Ectodermal cell (in vitro differentiated cells): ENCODE data around the gene CCBE1.

ENCODE experiments used
- H3K27ac ChIP-seq: 2 replicates; pipeline ENCODE4 v1.7.0; 2013; ENCODE audit warnings: mild to moderate bottlenecking, low read depth, low read length; ENCODE audit not compliant: insufficient read depth, poor library complexity, severe bottlenecking
- H3K27me3 ChIP-seq: 2 replicates; pipeline ENCODE4 v1.7.0; 2013; ENCODE audit warnings: mild to moderate bottlenecking, low read length; ENCODE audit not compliant: insufficient read depth, control insufficient read depth, poor library complexity, severe bottlenecking
- H3K36me3 ChIP-seq: one replicate; pipeline ENCODE4 v1.7.0; 2013; ENCODE audit warnings: low read length; ENCODE audit not compliant: control insufficient read depth, insufficient read depth
- H3K4me1 ChIP-seq: one replicate; pipeline ENCODE4 v1.7.0; 2013; ENCODE audit warnings: low read length; ENCODE audit not compliant: control insufficient read depth, insufficient read depth
- H3K4me3 ChIP-seq: 2 replicates; pipeline ENCODE4 v1.7.0; 2013; ENCODE audit warnings: low read depth, low read length, control low read depth; ENCODE audit not compliant: insufficient read depth
- H3K9me3 ChIP-seq: 2 replicates; pipeline ENCODE4 v1.7.0; 2013; ENCODE audit warnings: mild to moderate bottlenecking, low read length, moderate library complexity; ENCODE audit not compliant: control insufficient read depth
- WGBS, 2 experiments: methylation state at CpG; one replicate each; pipeline ENCODE4 v1.1.7; 2013; ENCODE audit warnings: missing lambda C conversion rate in 2 of 2; 5-methylcytosine and 5-hydroxymethylcytosine counted together

Gene CCBE1

DNA sequence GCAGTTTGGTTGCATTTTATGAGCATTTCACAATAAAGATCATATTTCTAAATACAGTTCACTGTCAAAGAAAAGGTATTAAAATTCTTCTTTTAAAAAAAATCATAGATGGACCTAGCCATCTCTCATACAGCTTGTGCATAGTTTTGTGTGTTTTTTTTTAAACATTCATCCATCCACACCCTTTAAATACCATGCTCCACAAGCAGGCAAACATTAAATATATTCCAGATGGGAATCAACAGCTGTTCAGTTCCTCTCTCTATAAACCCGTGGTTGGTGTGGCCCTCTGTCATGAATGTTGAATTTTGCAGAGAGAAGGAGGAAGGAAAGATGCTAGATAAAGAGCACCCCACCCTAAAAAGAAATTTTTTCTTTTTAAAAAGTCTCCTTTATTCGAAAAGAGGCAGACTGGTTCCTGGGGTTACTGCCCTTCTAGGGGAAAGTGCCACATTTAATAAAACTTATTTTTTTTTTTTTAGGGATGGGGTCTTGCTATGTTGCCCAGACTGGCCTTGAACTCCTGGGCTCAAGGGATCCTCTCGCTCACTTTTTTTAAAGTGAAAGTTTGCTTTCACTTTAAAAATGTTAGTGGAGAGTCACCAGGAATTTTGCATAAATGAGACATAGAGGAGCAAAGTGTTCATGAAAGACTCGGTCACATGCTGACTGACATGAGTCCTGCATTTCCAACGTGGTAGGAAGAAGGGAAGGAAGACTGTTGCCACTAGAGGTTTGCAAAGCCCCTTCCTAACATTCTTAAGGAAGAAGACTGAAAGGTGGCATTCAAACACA is 264.2 kb downstream of the CCBE1 start:
- H3K27me3 ChIP-seq = no peaks in the 10 kb centered on the region
- 75 to 84% methylated on average over 3 to 5 of the region's 5 CpGs for WGBS, 2 experiments

GRCh38 chr18:59431131-59431530 is 266.1 kb downstream of the CCBE1 start:
- Histone ChIP-seq H3K9me3 (no peaks in the 10 kb centered on the region), H3K36me3 (no peaks in the 10 kb centered on the region), H3K27ac (no peak overlapping the region), H3K4me1 (no peaks in the 10 kb centered on the region), H3K4me3 (no peak overlapping the region), H3K27me3 (no peaks in the 10 kb centered on the region)
- WGBS, 2 experiments = 86 to 100% methylated on average over 1 of the region's 1 CpG

More for the DNA sequence above, 264.2 kb downstream of the CCBE1 start:
- H3K36me3 ChIP-seq = no peaks in the 10 kb centered on the region
- H3K4me1 ChIP-seq = no peaks in the 10 kb centered on the region
- H3K9me3 ChIP-seq = no peaks in the 10 kb centered on the region
- H3K27ac ChIP-seq = no peak overlapping the region
- H3K4me3 ChIP-seq = no peak overlapping the region

- Histone ChIP-seq H3K4me1 (no peaks in the 10 kb centered on the region), H3K4me3 (no peak overlapping the region), H3K9me3 (no peaks in the 10 kb centered on the region), H3K27ac (no peak overlapping the region), H3K27me3 (no peaks in the 10 kb centered on the region), H3K36me3 (no peaks in the 10 kb centered on the region)
- 95% methylated on average over 7 of the region's 7 CpGs for WGBS, 2 experiments
Measured at GRCh38 chr18:59429608-59430007, 267.6 kb downstream of the CCBE1 start.

- no peaks in the 10 kb centered on the region for H3K36me3 ChIP-seq
Measured at GRCh38 chr18:59428018-59428417, 269.2 kb downstream of the CCBE1 start.

DNA sequence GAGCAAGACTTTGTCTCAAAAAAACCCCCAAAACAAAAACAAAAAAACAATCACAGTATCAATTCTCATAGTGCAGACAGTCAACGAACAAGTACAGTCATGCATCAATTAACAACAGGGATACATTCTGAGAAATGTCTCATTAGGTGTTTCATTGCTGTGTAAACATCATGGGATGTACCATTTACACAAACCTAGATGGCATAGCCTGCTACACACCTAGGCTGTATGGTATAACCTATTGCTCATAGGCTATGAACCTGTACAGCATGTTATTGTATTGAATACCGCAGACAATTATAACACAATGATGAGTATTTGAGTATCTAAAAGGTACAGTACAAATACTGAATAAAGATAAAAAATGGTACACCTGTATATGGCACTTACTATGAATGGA is 270.4 kb downstream of the CCBE1 start:
- 86 to 97% methylated on average over 2 of the region's 2 CpGs for WGBS, 2 experiments
- Histone ChIP-seq H3K36me3 (no peaks in the 10 kb centered on the region), H3K4me1 (no peaks in the 10 kb centered on the region), H3K27ac (no peak overlapping the region), H3K4me3 (no peak overlapping the region), H3K27me3 (no peaks in the 10 kb centered on the region), H3K9me3 (no peaks in the 10 kb centered on the region)

More at GRCh38 chr18:59428018-59428417, 269.2 kb downstream of the CCBE1 start:
- Histone ChIP-seq H3K27ac (no peak overlapping the region), H3K9me3 (no peaks in the 10 kb centered on the region), H3K4me3 (no peak overlapping the region), H3K27me3 (no peaks in the 10 kb centered on the region), H3K4me1 (no peaks in the 10 kb centered on the region)
- 95 to 100% methylated on average over 1 of the region's 1 CpG for WGBS, 2 experiments

GRCh38 chr18:59423259-59423658 is 274.0 kb downstream of the CCBE1 start:
- WGBS, 2 experiments = 75 to 79% methylated on average over 2 of the region's 2 CpGs
- Histone ChIP-seq H3K4me1 (no peaks in the 10 kb centered on the region), H3K27ac (no peak overlapping the region), H3K4me3 (no peak overlapping the region), H3K27me3 (no peaks in the 10 kb centered on the region), H3K9me3 (no peaks in the 10 kb centered on the region), H3K36me3 (no peaks in the 10 kb centered on the region)

DNA sequence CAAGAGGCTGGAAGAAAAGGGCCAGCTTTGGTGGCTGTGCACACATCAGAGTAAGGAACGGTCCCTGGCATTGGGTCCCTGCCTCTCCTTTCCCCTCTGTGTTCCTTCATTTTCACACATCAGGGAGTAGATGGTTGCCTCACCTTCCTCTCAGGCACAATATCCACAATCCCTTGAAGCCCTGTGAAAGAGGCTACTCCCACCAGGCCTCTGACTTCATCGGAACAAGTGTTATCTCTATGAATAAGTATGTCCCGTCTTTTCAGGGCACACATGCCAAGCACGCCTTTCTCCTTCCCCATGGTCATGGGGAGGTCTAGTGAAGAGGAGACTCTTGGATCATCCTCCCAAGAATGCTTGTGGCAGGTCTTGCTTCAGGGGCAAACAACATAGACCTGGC is 277.0 kb downstream of the CCBE1 start:
- 89 to 96% methylated on average over 4 of the region's 4 CpGs for WGBS, 2 experiments
- Histone ChIP-seq H3K4me3 (no peak overlapping the region), H3K36me3 (no peaks in the 10 kb centered on the region), H3K9me3 (no peaks in the 10 kb centered on the region), H3K27ac (no peak overlapping the region), H3K27me3 (no peaks in the 10 kb centered on the region), H3K4me1 (no peaks in the 10 kb centered on the region)

GRCh38 chr18:59419386-59419785 is 277.8 kb downstream of the CCBE1 start:
- no peaks in the 10 kb centered on the region for H3K27me3 ChIP-seq
- no peak overlapping the region for H3K27ac ChIP-seq
- H3K4me3 ChIP-seq = no peak overlapping the region
- WGBS, 2 experiments = 68 to 72% methylated on average over 4 of the region's 4 CpGs
- no peaks in the 10 kb centered on the region for H3K36me3 ChIP-seq
- no peaks in the 10 kb centered on the region for H3K4me1 ChIP-seq
- H3K9me3 ChIP-seq = no peaks in the 10 kb centered on the region

- Histone ChIP-seq H3K27me3 (no peaks in the 10 kb centered on the region), H3K4me3 (no peak overlapping the region), H3K27ac (no peak overlapping the region), H3K4me1 (no peaks in the 10 kb centered on the region), H3K36me3 (no peaks in the 10 kb centered on the region), H3K9me3 (no peaks in the 10 kb centered on the region)
- 95 to 100% methylated on average over 1 of the region's 1 CpG for WGBS, 2 experiments
Measured at GRCh38 chr18:59416818-59417217, 280.4 kb downstream of the CCBE1 start.

DNA sequence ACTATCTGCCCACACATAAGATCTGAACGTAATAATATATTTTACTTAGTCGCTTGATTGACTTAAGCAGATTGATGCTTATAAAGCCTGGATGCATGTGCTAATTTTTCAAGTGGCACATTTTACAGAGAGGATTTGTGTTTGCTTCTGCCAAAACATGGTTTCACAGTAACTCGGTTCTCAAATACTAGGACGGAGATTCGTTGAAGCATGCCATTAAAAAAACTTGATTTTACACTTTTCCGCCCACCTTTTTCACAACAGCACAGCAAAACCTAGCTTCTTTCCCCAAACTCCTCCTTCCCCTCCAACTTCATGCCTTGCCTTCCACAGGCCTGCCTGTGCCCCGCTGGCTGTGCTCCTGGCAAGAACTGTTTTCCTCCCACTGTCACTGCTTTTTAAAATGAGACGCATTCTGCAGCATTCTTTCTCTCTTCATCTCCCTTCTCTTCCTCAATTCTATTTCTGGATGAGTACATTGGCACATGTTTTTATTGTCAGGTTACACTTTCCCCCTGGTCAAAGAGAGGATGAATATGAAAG is 283.0 kb downstream of the CCBE1 start:
- Histone ChIP-seq H3K4me3 (no peak overlapping the region), H3K4me1 (no peaks in the 10 kb centered on the region), H3K9me3 (no peaks in the 10 kb centered on the region), H3K36me3 (no peaks in the 10 kb centered on the region), H3K27ac (no peak overlapping the region), H3K27me3 (no peaks in the 10 kb centered on the region)
- WGBS, 2 experiments = 92% methylated on average over 8 of the region's 8 CpGs
